GM18861 (cell line): ENCODE data around the gene TRABD2B.

ENCODE experiments used
- ATAC-seq: cut with Tn5 transposase; IDR thresholded peaks from one replicate; pipeline ENCODE4 v1.9.1; 2021; ENCODE audit not compliant: unreplicated experiment

The TRABD2B gene

GRCh38 chr1:47837056-47837830 lies 159.9 kb downstream of the TRABD2B start:
- ATAC-seq, result no peak

GRCh38 chr1:47835409-47835808 lies 161.8 kb downstream of the TRABD2B start:
- ATAC-seq, result no peak

- ATAC-seq, result no peak
These were observed 162.9 kb downstream of the TRABD2B start for GRCh38 chr1:47834326-47834725.

DNA sequence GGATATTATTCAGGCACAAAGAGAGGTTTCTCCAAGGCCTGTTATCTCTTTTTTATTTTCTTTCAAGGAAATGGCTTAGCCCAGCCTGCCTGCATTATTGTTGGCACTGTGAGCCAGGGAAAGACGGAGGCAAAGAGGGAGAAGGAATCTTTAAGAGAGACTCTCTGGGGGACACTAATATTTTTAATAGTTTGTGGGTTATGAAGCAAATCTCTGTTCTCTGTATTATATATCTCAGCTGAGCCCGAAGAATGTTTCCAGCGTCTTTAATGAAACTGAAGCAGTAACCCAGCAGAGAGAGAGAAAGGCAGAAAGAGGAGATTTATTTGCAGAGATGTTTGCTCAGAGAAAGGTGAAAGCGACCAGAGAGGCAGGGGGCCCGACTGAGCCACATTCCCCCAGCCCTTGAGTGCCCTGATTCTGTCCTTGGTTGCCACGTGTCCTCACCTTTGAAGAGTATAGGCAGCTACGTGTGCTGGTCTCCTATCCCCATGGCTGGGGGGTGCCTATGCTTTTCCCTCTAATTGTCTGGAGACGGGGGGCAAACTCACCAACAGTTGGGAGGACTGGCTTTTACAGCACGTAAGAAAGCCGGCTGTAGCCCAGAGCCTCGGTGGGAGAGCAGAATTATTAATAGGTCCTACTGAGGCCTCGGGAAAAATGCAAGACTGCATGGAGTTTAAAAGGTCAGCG lies 166.4 kb downstream of the TRABD2B start:
- no peak for ATAC-seq

GRCh38 chr1:47830021-47830420 lies 167.2 kb downstream of the TRABD2B start:
- ATAC-seq, result no peak

DNA sequence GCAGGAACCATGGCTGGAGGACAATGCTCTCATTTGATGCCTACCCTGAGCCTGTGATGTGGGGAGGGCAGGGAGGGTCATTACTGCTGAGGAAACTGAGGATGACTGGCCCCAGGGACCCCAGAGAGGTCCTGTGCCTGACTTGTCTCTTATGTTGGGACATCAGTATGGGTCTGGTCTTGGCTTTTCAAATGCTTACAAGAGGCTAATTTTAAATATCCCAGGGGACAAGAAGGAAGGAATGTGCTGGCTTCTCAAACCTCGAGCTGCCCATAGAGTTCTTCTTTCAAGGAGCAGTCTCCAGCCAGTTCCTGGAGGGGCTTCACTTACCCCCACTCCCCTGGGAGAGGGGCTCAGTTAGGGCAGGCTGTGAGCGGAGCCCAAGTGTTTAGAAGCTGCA lies 168.2 kb downstream of the TRABD2B start:
- ATAC-seq, result no peak

DNA sequence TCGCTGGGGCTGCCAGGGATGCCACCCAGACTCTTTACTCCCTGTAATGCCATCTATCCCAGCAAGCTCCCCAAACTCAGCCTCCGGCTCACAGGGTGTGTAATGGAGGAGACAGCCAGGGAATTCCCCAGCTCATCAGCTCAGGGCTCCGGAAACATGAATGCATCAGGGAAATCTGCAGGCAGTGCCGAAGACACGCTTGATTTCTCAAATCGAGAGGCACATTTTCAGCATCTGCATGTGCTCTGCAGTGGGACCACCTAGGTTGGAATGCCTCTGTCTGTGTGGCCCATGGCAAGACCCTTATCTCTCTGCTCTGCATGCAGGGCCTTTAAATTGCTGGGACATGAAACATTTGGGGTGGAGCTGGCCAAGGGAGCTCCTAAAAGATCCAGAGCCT lies 170.1 kb downstream of the TRABD2B start:
- ATAC-seq, result no peak

DNA sequence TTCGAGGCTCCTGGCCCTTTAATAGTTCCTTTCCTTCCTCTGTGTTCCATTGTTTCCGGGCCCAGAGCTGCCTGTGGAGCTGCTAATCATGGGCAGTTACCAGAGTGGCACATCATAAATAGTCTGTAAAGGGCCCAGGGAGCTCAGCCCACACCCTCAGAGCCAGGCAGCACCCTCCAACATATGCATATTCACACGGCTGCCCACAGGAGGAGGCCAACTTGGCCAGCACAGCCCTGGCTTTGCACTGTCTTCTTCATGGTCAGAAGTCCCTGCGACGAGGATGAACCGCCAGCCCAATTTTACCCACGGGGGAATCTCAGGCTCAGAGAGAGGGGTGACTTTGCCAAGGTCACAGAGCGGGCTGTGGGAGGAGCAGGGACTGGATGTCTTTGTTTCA lies 172.5 kb downstream of the TRABD2B start:
- no peak for ATAC-seq

DNA sequence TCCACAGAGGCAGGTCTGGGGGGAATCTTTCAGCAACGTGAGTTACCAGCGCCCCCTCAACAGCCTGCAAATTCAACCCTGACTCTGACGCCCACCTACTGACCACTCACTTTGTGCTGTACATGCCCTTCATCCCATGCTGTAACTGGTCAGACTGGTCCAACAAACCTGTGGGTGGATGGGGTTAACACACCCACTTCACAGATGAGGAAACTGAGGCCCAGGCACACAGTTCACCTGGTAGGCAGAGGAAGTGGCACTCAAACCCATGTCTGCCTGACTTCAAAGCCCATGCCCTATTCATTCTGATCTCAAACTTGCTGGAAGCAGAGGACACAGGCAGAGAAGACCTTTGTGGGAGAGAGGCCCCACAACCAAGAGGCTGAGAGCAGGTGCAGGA lies 172.9 kb downstream of the TRABD2B start:
- no peak for ATAC-seq

DNA sequence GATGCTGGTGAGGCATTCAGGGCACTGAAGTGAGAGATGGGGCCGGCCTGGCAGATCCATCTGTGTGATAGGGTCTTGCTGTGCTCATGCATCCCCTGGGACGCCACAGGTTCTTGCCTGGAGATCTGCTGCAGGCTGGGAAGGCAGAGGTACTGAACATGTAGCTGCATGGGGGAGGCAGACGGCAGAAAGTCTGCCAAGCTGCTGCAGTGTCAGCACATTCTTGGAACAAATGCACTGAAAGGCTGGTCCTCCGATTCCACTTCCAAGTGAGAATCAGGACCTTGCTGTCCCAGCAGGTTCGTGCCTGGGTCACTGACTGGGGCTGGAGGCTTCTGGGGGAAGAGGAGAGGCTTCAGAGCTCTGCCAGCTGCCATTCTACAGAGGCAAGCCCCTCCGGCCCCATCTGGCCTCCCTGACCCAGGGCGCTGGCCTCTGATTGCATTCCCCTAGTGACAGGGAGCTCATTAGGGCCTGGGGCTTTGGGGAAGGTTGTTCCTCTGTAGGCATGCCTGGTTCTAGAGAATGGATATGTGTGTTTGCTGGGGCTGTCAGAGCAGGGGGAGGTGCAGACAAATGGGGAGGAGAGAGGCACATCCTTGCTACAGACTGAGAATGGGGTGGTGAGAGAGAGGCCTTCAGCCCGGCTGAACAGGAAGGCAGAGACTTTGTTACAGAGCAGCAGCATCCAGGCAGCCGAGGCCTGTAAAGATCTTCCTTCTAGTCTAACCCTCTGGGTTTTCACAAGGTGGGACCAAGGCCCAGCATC lies 174.0 kb downstream of the TRABD2B start:
- ATAC-seq, result no peak

- ATAC-seq, result no peak
These were observed 175.4 kb downstream of the TRABD2B start for GRCh38 chr1:47821760-47822159.

DNA sequence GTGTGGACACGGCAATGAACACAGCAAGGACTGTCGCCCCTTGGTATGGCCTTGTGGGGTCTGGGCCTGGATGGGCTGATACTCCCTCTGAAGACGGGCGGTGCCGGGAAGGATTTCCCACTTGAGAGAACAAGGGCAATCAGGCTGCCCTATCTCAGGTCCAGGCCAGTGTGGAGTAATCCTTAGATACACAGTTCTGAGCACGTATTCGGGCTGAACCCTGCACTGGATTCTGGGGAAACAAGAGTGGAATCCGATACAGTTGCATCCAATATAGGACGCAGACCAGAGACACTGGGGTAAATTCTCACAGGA lies 177.7 kb downstream of the TRABD2B start:
- ATAC-seq, result no peak

GRCh38 chr1:47818682-47819573 lies 178.3 kb downstream of the TRABD2B start:
- ATAC-seq, result no peak

- no peak for ATAC-seq
These were observed 179.3 kb downstream of the TRABD2B start for GRCh38 chr1:47817861-47818260.

DNA sequence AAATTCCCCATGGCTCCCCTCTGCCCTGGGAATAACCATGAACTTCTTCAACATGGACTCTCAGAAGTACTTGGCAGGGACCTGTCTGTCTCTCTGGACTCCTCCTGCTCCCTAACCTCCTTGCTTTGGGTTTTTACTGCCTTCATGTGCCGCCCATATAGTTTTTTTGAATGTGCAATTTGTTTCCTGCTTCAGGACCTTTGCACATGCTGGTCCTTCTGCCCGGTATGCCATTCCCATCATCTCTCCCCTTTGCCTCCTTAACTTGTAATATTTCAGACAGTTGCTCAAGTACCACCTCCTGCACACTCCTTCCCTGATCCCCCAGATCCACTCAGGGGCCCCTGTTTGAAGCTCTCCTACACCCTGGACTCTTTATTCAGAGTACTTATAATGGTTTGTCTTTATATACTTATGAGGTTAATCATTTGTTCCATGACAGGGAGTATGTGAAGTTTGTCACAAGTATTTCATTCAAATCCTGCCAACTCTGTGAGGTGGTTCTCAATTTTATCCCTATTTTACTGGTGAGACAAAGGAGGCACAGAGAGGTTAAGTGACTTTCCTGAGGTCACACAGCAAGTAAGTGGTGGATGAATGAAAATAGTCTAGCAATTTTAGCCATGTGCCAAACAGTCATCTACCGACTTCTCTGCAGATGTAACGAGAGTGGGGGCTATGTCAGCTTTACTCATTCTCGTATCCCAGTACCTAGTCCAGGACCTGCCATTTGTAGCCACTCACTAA lies 180.7 kb downstream of the TRABD2B start:
- ATAC-seq, result no peak

DNA sequence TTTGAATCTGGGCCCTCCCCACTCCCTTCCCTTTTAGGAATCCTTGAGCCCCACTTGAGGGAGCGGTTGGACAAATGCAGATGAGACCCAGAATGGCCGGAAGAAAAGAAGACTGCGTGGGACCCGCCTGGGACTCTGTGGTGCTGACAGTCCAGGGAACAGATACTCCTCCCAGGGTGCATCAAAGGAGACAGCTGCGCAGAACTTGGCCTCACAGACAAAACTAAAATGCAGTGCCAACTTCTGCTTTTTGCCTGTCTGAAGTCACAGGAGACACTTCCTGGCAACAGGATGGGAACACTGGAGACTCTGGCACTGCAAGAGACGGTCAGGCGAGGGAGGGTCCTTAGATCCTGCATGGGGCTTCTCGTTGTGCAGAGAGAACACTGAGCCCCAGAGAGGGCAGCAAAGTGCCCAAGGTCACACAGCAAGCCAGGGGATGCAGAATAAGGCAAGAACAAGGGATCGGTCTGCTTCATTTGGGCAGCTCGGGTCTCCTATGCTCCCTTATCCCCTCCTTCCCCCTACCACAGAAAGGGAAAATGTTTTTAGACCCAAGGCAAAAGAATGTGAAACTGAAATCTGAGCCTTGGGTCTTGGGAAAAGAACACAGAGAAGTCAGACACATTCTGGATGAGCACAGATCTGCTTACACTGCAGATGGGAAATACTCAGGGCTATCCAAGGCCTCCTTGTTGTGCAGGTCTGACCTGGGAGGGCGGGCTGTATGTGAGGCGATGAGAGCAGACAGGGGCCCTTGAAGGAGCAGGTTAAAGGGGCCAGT lies 182.4 kb downstream of the TRABD2B start:
- ATAC-seq, result no peak

GRCh38 chr1:47813970-47814369 lies 183.2 kb downstream of the TRABD2B start:
- ATAC-seq, result no peak

GRCh38 chr1:47812904-47813514 lies 184.2 kb downstream of the TRABD2B start:
- ATAC-seq, result no peak
